ENCODE results near the gene COL4A1. TPM values are rescaled to one million over a fixed set of nuclear protein-coding genes. Genes with fewer than 3 reads are reported as not detected.

Gene COL4A1
- total and polyA plus RNA-seq, 2 of the 13 experiments (the other 11 are each of a cell fraction or from before 2014, with no cell fraction given) = not detected

DNA sequence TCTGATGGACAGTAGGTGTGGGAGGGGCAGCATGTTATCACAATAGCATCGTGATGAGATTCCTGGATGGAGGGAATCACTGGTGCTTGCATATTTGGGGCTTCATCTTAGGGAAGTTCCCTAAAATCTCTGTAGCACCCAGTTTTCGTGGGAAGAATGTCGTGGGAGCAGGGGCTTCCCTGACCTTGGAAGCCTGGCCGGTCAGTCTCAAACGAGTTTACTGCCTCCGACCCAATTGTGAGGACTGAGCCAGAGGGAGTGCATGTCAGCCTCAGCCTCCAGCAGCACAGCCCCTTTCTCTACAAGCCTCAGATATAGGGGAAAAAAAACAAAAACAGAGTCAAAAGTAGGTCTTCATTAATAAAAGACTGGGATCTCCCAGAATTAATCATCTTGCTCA is 32.3 kb upstream of the COL4A1 start:
- Histone ChIP-seq H3K9ac (ENCODE audit: insufficient read depth, low read depth, low read length) (no peak overlapping the region), H3K36me3 (replicated peaks in 1 of 2; ENCODE audit: control insufficient read depth in 1 of 2, insufficient read depth in 2 of 2, low read length in 2 of 2) (no peaks in the 10 kb centered on the region), H3K27me3 (ENCODE audit: control insufficient read depth in 1 of 2, insufficient read depth in 2 of 2, low read length in 2 of 2) (peaks cover 4 to 61% of the 10 kb centered on the region in 2 experiments; a peak in 3 of 5 replicates), H2AFZ (ENCODE audit: low read length) (no peak overlapping the region), H3K4me1 (ENCODE audit: insufficient read depth, low read length) (no peaks in the 10 kb centered on the region), H3K4me3 (replicated peaks in 1 of 3; ENCODE audit: insufficient read depth in 1 of 3, low read depth in 2 of 3, low read length in 3 of 3) (no peak overlapping the region), H4K20me1 (ENCODE audit: insufficient read depth, low read length) (no peaks in the 10 kb centered on the region), H3K79me2 (ENCODE audit: insufficient read depth, low read length) (no peaks in the 10 kb centered on the region), H3K9me3 (ENCODE audit: low read length) (no peaks in the 10 kb centered on the region), H3K27ac (ENCODE audit: extremely low read length, insufficient read depth, low read length) (no peak overlapping the region), H3K4me2 (ENCODE audit: low read depth, low read length) (no peak overlapping the region)
- intact Hi-C loops (cut with micrococcal nuclease; ENCODE audit: unreplicated experiment) (no loop called here), in situ Hi-C loops (cut with HindIII; ENCODE audit: extremely low pct_ligation_motif_present, low pct_unique_long_range_greater_than_20kb) (no loop called here)
- TF ChIP-seq PAF1 (CRISPR knock-in tag; IDR thresholded peaks at IDR 0.05) = no peak
- no peak for TF ChIP-seq ZNF432 (CRISPR knock-in tag; IDR thresholded peaks at IDR 0.05; ENCODE audit: borderline replicate concordance)
- TF ChIP-seq MIER2 (CRISPR knock-in tag; IDR thresholded peaks at IDR 0.05) = no peak
- TF ChIP-seq CBFB (CRISPR knock-in tag; IDR thresholded peaks at IDR 0.05) = no peak
- no peak for TF ChIP-seq RARG (CRISPR knock-in tag; IDR thresholded peaks at IDR 0.05; ENCODE audit: low read depth)
- TF ChIP-seq, protein P1, sequence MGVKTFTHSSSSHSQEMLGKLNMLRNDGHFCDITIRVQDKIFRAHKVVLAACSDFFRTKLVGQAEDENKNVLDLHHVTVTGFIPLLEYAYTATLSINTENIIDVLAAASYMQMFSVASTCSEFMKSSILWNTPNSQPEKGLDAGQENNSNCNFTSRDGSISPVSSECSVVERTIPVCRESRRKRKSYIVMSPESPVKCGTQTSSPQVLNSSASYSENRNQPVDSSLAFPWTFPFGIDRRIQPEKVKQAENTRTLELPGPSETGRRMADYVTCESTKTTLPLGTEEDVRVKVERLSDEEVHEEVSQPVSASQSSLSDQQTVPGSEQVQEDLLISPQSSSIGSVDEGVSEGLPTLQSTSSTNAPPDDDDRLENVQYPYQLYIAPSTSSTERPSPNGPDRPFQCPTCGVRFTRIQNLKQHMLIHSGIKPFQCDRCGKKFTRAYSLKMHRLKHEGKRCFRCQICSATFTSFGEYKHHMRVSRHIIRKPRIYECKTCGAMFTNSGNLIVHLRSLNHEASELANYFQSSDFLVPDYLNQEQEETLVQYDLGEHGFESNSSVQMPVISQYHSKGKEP (CRISPR knock-in tag; IDR thresholded peaks at IDR 0.05) = no peak
- TF ChIP-seq ZNF775 (CRISPR knock-in tag; IDR thresholded peaks at IDR 0.05; ENCODE audit: borderline replicate concordance) = no peak
- TF ChIP-seq, protein P2, sequence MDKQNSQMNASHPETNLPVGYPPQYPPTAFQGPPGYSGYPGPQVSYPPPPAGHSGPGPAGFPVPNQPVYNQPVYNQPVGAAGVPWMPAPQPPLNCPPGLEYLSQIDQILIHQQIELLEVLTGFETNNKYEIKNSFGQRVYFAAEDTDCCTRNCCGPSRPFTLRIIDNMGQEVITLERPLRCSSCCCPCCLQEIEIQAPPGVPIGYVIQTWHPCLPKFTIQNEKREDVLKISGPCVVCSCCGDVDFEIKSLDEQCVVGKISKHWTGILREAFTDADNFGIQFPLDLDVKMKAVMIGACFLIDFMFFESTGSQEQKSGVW (CRISPR knock-in tag; IDR thresholded peaks at IDR 0.05; ENCODE audit: borderline replicate concordance) = no peak
- no peak for TF ChIP-seq NFKB2 (CRISPR knock-in tag; IDR thresholded peaks at IDR 0.05; ENCODE audit: borderline replicate concordance)
- TF ChIP-seq, protein P3, sequence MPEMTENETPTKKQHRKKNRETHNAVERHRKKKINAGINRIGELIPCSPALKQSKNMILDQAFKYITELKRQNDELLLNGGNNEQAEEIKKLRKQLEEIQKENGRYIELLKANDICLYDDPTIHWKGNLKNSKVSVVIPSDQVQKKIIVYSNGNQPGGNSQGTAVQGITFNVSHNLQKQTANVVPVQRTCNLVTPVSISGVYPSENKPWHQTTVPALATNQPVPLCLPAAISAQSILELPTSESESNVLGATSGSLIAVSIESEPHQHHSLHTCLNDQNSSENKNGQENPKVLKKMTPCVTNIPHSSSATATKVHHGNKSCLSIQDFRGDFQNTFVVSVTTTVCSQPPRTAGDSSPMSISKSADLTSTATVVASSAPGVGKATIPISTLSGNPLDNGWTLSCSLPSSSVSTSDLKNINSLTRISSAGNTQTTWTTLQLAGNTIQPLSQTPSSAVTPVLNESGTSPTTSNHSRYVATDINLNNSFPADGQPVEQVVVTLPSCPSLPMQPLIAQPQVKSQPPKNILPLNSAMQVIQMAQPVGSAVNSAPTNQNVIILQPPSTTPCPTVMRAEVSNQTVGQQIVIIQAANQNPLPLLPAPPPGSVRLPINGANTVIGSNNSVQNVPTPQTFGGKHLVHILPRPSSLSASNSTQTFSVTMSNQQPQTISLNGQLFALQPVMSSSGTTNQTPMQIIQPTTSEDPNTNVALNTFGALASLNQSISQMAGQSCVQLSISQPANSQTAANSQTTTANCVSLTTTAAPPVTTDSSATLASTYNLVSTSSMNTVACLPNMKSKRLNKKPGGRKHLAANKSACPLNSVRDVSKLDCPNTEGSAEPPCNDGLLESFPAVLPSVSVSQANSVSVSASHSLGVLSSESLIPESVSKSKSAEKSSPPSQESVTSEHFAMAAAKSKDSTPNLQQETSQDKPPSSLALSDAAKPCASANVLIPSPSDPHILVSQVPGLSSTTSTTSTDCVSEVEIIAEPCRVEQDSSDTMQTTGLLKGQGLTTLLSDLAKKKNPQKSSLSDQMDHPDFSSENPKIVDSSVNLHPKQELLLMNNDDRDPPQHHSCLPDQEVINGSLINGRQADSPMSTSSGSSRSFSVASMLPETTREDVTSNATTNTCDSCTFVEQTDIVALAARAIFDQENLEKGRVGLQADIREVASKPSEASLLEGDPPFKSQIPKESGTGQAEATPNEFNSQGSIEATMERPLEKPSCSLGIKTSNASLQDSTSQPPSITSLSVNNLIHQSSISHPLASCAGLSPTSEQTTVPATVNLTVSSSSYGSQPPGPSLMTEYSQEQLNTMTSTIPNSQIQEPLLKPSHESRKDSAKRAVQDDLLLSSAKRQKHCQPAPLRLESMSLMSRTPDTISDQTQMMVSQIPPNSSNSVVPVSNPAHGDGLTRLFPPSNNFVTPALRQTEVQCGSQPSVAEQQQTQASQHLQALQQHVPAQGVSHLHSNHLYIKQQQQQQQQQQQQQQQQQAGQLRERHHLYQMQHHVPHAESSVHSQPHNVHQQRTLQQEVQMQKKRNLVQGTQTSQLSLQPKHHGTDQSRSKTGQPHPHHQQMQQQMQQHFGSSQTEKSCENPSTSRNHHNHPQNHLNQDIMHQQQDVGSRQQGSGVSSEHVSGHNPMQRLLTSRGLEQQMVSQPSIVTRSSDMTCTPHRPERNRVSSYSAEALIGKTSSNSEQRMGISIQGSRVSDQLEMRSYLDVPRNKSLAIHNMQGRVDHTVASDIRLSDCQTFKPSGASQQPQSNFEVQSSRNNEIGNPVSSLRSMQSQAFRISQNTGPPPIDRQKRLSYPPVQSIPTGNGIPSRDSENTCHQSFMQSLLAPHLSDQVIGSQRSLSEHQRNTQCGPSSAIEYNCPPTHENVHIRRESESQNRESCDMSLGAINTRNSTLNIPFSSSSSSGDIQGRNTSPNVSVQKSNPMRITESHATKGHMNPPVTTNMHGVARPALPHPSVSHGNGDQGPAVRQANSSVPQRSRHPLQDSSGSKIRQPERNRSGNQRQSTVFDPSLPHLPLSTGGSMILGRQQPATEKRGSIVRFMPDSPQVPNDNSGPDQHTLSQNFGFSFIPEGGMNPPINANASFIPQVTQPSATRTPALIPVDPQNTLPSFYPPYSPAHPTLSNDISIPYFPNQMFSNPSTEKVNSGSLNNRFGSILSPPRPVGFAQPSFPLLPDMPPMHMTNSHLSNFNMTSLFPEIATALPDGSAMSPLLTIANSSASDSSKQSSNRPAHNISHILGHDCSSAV (CRISPR knock-in tag; IDR thresholded peaks at IDR 0.05; ENCODE audit: borderline replicate concordance) = no peak
- no peak for TF ChIP-seq ZKSCAN8 (CRISPR knock-in tag; IDR thresholded peaks at IDR 0.05; ENCODE audit: borderline replicate concordance)
- TF ChIP-seq NCOR1 (IDR thresholded peaks at IDR 0.05; ENCODE audit: borderline replicate concordance, low read length) = no peak
- TF ChIP-seq, protein P4, sequence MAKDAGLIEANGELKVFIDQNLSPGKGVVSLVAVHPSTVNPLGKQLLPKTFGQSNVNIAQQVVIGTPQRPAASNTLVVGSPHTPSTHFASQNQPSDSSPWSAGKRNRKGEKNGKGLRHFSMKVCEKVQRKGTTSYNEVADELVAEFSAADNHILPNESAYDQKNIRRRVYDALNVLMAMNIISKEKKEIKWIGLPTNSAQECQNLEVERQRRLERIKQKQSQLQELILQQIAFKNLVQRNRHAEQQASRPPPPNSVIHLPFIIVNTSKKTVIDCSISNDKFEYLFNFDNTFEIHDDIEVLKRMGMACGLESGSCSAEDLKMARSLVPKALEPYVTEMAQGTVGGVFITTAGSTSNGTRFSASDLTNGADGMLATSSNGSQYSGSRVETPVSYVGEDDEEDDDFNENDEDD (CRISPR knock-in tag; IDR thresholded peaks at IDR 0.05; ENCODE audit: borderline replicate concordance) = no peak
- no TSS peak for BruUV-seq (replicated peaks)
- no peak for DNase-seq (ENCODE audit: low spot score)
- ChIA-PET CTCF (ENCODE audit: low intra/inter-chr PET ratio, low total read pairs) (no interaction called here), POLR2A (no interaction called here)
- no peak for FAIRE-seq
- ATAC-seq = no peak
- WGBS (ENCODE audit: low lambda C conversion rate) = 4% methylated on average over 4 of the region's 6 CpGs
